ENCODE data around the gene PURA.

Gene PURA

GRCh38 chr5:140113699-140114263 lies at the start of gene PURA:
PURA (plus strand) TSS chr5:140114109; CDS start chr5:140114182, 73 bp downstream.
- DNase-seq, result peak; percentile 94

- DNase-seq, result no peak
Measured at GRCh38 chr5:140072812-140073211, 41.1 kb upstream of the PURA start.

DNA sequence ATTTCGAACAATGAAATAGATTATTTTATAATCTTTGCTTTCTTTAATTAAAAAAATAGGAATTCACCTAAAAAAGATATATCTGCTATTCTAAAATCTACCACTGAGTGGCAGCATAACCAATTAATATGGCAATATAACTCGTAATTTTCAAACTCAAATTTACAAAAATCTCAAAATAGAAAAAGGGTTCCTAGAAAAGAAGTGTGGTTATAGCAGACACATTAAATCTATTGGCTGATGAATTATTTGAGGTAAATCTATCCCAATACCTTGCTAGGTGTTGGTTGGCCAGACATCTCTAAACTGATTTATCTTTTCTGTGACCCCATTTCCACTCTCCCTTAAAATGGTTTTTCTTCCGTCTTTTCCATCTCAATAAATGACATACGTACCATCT lies 40.6 kb upstream of the PURA start:
- peak; percentile 29 for DNase-seq

DNA sequence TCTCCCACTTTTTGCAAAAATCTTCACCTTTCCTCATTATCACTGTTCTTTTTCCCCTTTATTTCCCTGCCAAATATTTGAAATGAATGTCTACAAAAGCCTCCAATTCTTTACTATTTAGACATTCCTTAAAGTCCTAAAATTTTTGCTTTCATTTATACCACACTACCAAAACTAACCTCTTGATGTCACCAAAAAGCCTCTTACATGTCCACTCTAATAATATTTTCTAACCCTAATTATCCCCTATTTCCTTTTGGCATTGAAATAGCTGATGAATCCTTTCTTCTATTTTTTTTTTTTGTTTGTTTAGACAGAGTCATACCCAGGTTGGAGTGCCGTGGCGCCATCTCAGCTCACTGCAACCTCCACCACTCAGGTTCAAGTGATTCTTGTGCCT lies 38.5 kb upstream of the PURA start:
- no peak for DNase-seq

DNA sequence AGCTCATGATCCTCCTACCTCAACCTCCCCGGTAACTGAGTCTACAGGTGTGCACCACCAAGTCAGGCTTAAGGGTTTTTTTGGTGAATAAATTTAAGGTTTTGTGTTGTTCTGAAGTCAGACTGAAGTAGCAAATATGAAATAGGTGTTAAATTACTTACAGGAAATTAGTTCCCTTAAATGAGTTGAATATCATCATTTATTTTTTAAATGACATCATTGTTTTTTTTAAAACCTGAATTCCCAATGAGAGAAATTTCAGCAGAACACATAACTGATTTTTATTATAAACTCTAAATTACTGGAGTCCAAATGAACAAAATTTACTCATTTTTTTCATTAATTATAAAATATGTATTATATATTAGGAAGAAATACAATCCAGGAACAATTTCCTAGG lies 37.8 kb upstream of the PURA start:
- DNase-seq, result no peak

DNA sequence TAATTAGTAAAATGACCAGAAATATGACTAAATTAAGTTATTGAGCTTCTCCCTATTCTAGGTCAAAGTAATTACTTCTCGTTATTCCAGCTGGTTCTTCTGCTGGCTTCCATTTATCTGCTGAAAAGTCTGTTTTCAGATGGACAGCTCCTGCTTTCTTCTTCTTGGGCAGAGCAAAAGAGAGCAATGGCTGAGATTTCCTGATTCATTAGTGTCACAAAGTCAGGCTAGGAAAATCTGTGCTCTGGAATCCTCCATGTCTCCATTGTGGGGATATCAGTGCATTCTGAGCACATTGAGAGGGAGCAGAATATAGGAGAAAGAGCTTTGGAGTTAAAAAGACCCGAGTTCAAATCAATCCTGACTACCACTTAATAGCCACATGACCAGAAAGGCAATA lies 37.1 kb upstream of the PURA start:
- no peak for DNase-seq

GRCh38 chr5:140083120-140083519 lies 30.8 kb upstream of the PURA start:
- DNase-seq, result no peak

DNA sequence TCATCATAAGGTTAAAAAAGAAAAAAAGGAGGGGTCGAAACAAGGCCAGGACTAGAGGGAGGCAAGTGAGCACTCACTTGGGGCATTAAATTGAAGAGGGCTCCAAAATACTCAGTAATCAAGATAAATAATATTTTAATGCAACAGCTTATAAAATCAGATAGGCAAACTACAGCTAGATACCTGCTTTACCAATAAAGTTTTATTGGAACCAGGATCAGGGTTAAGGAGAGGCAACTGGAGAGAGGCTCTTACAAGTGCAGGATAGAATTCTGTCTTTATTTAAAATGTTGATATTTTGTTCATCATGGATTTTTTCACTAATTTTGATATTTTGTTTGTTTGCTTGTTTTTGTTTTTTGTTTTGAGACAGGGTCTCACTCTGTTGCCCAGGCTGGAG lies 30.3 kb upstream of the PURA start:
- DNase-seq, result no peak

GRCh38 chr5:140084541-140084940 lies 29.4 kb upstream of the PURA start:
- DNase-seq, result no peak

GRCh38 chr5:140090251-140090650 lies 23.7 kb upstream of the PURA start:
- no peak for DNase-seq

DNA sequence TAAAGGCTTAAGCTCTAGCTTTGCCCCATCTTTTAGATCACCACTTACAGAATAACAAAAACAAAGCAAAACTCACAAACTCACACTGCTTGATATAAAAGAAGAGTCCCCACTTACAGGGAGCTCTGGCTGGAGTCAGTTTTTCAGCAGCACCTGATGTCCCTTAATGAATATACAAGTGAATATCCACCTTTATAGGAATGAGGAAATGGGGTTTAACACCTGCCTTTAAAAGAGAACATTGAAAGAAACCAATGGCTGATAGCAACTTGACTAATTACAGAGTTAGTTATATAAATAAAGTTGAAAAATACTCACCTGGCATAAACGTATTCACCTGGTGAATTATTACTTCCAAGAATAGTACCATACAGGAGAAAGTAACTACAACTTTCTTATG lies 20.7 kb upstream of the PURA start:
- no peak for DNase-seq

- DNase-seq, result no peak
Measured at GRCh38 chr5:140093866-140094265, 20.0 kb upstream of the PURA start.

DNA sequence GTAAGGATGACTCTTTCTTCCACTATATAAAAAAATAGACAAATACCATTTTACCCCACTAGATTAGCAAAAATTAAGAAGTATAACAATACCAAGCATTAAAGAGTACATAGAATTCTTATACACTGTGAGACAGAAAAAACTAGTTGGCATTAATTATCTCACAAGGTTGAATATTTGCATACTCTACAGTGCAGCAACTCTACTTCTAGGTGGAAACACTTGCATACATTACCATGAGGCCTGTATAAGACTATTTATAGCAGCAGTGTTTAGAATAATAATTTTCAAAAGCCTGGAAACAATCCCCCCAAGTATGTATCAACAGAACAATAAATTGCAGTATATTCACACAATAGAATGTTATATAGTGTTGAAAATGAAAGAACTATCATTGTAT lies 19.0 kb upstream of the PURA start:
- DNase-seq, result no peak

DNA sequence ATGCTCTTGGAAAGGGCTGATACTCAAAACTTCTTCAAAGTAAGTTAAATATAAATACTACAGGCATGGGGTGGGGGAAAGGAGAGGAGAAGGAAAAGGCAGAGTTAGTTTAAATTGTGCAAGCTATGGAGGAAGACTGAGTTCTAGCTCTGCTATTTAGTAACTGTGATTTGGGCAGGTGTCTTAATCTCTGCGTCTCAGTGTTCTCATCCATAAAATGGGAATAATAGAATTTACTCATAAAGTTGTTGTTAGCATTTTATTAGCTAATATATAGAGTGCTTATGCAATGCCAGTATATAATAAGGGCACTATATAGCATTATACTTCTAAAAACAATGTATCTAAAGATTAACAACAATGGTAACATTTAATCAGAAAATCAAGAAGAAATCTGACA lies 12.7 kb upstream of the PURA start:
- no peak for DNase-seq

GRCh38 chr5:140103154-140103553 lies 10.8 kb upstream of the PURA start:
- no peak for DNase-seq

DNA sequence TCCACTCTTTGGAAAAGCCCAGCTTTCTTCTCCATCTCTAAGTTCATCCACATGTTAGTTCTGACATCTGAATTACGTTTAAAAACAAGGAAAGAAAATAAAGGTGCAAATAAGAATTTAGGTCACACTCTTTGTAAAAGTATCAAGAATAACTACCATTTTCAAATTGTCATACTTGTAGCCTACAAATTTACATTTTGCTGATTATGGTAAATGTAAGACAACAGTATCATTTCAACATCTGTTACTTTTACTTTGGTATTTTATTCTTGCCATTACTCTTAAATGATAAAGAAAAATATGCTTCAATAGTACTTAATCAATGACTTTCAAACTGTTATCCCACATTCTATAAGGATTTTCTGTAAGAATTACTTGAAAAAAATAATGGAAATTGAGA lies 9.8 kb upstream of the PURA start:
- DNase-seq, result no peak

DNA sequence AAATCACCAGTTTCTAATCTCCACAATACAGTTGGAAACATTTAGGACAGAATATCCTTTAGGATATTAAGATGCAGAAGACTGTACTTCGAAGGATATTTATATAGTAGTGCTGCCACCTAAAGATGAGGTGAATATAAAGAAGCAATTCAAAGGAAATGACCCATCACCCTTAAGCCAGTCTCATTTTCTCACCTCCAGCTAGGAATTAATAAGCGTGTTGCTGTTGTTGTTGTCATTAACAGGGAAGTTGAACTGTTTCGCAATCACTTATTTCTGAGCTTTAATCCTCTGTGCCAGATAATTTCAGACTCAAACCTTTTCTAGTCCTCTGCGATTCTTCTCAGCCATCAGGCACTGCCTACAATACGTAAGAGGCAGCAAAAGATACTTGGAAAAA lies 7.8 kb upstream of the PURA start:
- peak; percentile 63 for DNase-seq

DNA sequence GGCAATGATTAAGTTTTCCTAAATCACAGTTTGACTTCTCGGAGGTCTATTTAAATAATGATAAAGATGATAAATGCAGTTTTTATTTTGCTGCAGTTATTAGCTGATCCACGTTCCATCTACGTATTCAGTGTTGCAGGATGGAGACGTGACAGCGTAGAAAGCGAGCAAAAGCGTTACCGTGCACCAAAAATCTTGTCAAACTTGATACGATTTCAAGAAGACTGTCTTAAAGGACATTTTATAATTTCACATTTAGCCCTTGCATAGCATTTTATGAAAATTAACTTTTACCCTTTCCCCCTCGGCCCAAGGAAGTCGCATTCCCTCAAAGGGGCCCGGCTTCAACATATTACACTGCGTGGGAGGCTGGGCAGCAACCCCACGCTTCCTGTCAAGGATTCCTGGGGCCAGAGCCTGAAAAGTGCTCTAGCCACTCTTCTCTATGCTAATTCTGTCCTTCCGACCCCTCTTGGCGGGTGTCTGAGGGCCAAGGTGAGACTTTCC lies 7.1 kb upstream of the PURA start:
- no peak for DNase-seq

GRCh38 chr5:140107312-140108092 lies 6.4 kb upstream of the PURA start:
- peak; percentile 86 for DNase-seq

DNA sequence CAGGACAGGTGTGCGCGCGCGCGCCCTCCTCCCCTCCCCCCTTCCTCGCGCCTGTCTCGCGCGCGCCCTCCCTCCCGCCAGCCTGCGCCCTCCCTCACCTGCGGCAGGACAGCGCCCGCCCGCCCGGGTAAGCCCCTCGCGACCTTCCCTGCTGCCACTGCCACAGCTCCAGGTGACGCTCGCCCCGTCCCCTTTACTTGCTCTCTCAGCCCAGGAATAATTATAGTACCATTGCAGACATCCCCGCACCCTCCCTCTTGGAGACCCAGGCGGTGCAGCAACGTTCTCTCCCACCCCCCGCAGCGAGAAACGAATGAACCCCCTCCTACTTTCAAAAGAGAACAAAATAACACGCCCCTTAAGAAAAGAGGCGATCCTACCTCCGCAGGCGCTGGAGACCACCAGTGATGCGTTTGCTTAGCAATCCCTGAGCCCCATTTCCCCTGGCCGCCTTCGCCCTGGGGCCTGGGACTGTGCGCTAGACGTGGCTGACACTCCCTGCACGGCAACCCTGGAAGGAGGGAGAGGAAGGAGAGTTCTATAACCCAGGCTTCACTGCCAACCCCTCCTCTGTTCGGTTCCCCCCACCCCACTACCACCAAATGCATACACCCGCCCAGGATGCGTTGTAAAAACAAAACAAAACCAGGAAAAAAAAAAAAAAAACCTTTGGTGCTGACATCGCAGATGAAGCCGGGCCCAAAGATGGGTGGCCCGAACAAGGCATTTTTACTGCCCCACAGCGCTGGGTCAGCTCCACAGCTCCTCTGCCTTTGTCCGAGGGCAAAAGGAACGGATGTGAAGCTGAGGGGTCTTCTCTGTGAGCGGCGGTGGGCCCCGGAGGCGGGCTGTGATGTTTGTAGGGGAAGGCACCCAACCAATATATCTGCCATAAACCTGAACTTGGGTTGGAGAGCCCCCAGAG lies 5.6 kb upstream of the PURA start:
- no peak for DNase-seq

DNA sequence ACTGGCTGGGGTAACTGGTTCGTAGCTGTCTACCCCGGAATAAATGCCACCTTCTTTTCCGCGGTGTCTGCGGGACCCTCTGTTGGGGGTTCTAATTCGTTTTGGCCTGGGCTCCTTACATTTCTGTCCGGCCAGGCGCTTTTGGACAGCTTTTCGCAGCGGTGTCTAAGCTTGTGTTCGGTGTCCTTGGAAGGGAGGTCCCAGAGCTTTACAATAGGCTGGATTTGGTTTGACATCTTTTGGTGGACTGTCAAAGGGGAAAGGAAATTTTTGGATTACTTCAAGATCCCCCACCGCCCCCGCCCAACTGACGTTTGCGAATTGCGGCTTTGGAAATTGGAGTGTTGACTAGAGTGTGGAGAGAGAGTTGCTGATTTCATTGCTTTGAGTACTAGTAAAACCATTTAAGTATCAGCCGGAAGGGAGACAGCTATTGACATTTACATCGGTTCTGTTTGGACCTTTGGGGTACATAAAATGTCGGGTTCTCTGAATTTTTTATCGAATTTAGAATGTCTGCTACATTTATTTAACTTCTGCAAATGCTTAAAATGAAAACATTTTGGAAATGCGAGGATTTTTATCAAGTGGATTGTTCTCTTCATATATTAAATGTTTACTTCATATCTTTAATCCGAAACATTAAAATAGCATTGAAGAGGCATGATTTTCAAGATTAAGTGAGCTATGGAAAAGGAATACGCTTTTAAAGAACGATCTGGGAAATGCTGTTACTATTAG lies 4.7 kb upstream of the PURA start:
- DNase-seq, result no peak

- DNase-seq, result no peak
Measured at GRCh38 chr5:140109759-140110645, 3.9 kb upstream of the PURA start.

All from inflammatory macrophage treated with lipopolysaccharide for 4 hours (primary cell).